Activated T-cell treated with anti-CD3 and anti-CD28 coated beads, Interleukin-2, amount 50 U/mL, for 72 hours (primary cell): ENCODE measurements around the gene PSME3IP1. TPM values are rescaled to one million over a fixed set of nuclear protein-coding genes. Genes with fewer than 3 reads are reported as not detected.

Experiments
- ATAC-seq, 2 donors: fragments of 150-1000 bp; cut with Tn5 transposase; replicated peaks in 1 of 2; 2 replicates each; pipeline ENCODE4 v1.10.0; 2021; ENCODE audit warnings: moderate library complexity in 2 of 2, mild to moderate bottlenecking in 1 of 2
- DNase-seq, 2 donors: peaks; one replicate each; pipeline ENCODE4 v3.0.0; 2021 to 2022; ENCODE audit warnings: mixed read lengths in 1 of 2
- H3K27ac Mint-ChIP-seq: one replicate; pipeline ENCODE4 v1.8.0; 2022; ENCODE audit warnings: mild to moderate bottlenecking, moderate library complexity, mixed read lengths
- H3K27me3 Mint-ChIP-seq: one replicate; pipeline ENCODE4 v1.8.0; 2022; ENCODE audit warnings: low read depth, mixed read lengths
- H3K36me3 Mint-ChIP-seq, 2 donors: one replicate each; pipeline ENCODE4 v1.8.0; 2022; ENCODE audit warnings: mixed read lengths in 2 of 2, mild to moderate bottlenecking in 1 of 2; ENCODE audit not compliant: insufficient read depth in 2 of 2
- H3K4me1 Mint-ChIP-seq: one replicate; pipeline ENCODE4 v1.8.0; 2022; ENCODE audit warnings: low read depth, mixed read lengths
- H3K4me3 Mint-ChIP-seq, 2 donors: one replicate each; pipeline ENCODE4 v1.8.0; 2022; ENCODE audit warnings: mild to moderate bottlenecking in 2 of 2, mixed read lengths in 2 of 2, moderate library complexity in 2 of 2
- H3K9me3 Mint-ChIP-seq, 2 donors: one replicate each; pipeline ENCODE4 v1.8.0; 2022; ENCODE audit warnings: mixed read lengths in 2 of 2
- total RNA-seq, 2 donors: library from RNA; stranded (reverse); gene quantifications; one replicate each; pipeline ENCODE4 v1.2.3, GENCODE V29; 2022

PSME3IP1 gene
- total RNA-seq, 2 donors from 2014 or later, result 120 to 140 TPM

DNA sequence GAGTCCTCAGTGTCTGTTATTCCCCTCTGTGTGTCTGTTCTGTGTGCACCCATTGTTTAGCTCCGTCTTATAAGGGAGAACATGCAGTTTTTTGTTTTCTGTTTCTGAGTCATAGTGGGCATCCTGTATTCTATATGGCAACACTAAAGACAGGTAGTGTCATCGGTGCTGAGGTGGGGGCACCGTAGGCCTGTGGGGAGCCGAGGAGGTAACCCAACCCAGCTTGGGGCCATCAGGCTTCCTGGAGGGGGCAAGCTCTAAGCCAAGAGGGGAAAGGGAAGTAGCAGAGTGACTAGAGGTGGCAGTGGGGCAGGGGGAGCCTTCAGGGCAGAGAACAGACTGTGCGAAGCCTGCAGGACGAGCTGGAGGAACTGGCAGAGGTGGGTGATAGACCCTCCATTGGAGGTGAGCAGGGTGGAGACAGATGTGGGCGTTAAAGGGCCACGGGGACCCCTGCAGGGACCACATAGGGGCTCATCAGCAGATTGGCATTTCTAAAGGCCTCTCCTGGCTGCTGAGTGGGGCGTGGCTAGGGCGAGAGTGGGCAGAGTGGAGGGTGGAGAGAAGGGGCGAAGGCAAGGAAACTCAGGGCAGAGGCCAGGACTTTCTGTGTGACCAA, 57.0 kb downstream of the PSME3IP1 start:
- DNase-seq, result peak; percentile 76 to 78
- peak; percentile 86 to 90 for ATAC-seq
- peaks cover 93% of the 10 kb centered on the region for H3K4me1 Mint-ChIP-seq
- no peaks in the 10 kb centered on the region for H3K27me3 Mint-ChIP-seq
- H3K9me3 Mint-ChIP-seq, result no peaks in the 10 kb centered on the region
- H3K36me3 Mint-ChIP-seq, result no peaks in the 10 kb centered on the region
- H3K4me3 Mint-ChIP-seq, result peak overlapping the region; percentile 72 to 80
- H3K27ac Mint-ChIP-seq, result peak overlapping the region; percentile 85

DNA sequence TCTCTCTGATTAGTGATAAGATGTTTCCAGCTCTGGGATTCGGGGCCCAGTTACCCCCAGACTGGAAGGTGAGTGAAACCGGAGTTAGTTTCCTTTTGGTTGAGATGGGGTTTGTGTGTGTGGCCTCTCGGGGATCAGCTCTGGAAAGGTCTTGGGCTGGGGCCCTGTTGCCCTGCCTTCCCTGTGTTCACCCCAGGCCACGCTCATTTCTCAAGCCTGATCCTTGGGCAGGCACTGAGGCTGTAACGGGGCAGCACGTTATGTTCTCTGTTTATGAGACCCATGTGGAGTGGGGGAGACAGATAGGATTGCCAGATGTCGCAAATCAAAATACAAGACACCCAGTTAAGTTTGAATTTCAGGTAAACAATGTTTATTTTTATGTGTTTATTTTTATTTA, 58.0 kb downstream of the PSME3IP1 start:
- Mint-ChIP-seq H3K27ac (peak overlapping the region; percentile 75), H3K4me3 (peak overlapping the region; percentile 35 to 43), H3K9me3 (no peaks in the 10 kb centered on the region), H3K36me3 (no peaks in the 10 kb centered on the region), H3K27me3 (no peaks in the 10 kb centered on the region), H3K4me1 (peaks cover 95% of the 10 kb centered on the region)
- ATAC-seq, result no peak
- no peak for DNase-seq

DNA sequence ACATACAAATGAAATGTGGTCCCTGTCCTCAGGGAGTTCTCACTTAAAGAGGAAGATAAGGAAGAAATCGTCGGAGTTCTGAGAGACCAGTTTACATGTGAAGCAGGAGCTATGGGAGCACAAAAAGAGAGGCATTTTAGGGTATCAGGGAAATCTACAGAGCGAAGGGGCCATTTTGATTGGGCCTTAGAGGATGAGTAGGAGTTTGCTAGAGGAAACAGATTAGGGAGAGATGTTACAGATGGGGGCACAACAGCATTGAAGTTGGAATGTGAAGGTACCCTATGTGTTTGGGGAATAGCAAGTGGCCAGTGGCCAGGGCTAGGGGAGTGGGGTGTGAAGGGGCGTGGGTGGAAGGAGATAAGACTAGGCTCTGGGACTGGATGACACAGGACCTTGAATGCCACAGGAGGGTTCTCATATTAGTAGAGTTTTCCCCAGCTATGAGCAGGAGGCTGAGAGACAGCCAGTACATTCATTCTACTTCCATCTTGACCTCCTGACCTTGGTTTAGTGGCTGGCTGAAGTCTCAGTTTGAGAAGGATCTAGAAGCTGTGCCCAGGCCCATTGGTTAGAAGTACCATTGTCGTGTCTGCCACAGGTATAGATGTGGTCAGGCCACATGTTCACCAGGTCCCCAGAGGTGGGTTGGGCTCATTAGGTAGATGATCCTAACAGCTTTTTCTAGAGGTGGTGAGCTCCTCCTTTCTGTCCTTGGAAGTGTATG, 58.6 kb downstream of the PSME3IP1 start:
- no peaks in the 10 kb centered on the region for H3K9me3 Mint-ChIP-seq
- no peaks in the 10 kb centered on the region for H3K27me3 Mint-ChIP-seq
- peak; percentile 42 for DNase-seq
- peak; percentile 39 to 51 for ATAC-seq
- H3K36me3 Mint-ChIP-seq, result no peaks in the 10 kb centered on the region
- peaks cover 89% of the 10 kb centered on the region for H3K4me1 Mint-ChIP-seq
- peak overlapping the region; percentile 75 for H3K27ac Mint-ChIP-seq
- peak overlapping the region; percentile 35 to 43 for H3K4me3 Mint-ChIP-seq

DNA sequence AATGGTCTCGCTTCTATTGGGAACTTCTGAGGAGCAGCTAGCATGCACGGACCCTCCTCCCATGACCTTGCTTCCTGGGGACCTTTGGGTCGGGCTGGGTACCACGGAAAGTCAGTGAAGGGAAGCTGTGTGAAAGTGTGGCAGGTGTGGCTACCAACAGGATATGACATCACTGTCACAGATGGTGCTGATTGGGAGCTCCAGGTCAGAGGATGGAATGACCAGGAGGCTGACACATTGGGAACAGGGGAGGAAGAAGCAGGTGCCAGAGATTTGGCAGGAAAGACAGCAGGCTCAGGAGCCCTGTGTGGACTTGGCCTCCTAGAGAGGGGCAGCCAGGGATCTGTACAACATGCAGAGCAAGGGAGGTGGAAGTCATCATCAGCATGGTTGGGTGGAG, 59.4 kb downstream of the PSME3IP1 start:
- no peak for DNase-seq
- H3K27ac Mint-ChIP-seq, result peak overlapping the region; percentile 20
- H3K9me3 Mint-ChIP-seq, result no peaks in the 10 kb centered on the region

DNA sequence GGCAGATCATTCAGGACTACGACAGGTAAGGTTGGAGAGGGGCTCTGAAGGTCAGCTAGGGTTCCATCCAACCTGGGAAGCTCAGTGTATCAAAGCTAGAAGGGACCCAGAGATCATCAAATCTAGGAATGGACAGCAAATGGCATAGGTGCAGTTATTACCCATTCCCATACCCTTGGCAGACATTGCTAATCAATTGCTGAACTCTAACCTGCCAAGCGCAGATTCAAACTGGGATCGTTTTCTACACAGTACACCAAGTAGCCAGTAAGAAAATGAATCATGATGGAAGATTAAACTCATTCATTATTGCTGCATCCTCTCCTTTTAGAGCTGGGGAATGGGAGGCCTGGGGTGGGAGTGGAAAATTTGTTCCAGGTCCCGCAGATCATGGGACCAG, 59.9 kb downstream of the PSME3IP1 start:
- Mint-ChIP-seq H3K9me3 (no peaks in the 10 kb centered on the region), H3K4me1 (peaks cover 77% of the 10 kb centered on the region), H3K27ac (no peak overlapping the region), H3K36me3 (no peaks in the 10 kb centered on the region), H3K27me3 (no peaks in the 10 kb centered on the region), H3K4me3 (no peak overlapping the region)
- ATAC-seq, result no peak
- DNase-seq, result no peak

More for the DNA sequence above, 59.4 kb downstream of the PSME3IP1 start:
- ATAC-seq, result no peak
- peak overlapping the region; percentile 10 to 16 for H3K4me3 Mint-ChIP-seq
- H3K27me3 Mint-ChIP-seq, result no peaks in the 10 kb centered on the region
- no peaks in the 10 kb centered on the region for H3K36me3 Mint-ChIP-seq
- peaks cover 82% of the 10 kb centered on the region for H3K4me1 Mint-ChIP-seq

DNA sequence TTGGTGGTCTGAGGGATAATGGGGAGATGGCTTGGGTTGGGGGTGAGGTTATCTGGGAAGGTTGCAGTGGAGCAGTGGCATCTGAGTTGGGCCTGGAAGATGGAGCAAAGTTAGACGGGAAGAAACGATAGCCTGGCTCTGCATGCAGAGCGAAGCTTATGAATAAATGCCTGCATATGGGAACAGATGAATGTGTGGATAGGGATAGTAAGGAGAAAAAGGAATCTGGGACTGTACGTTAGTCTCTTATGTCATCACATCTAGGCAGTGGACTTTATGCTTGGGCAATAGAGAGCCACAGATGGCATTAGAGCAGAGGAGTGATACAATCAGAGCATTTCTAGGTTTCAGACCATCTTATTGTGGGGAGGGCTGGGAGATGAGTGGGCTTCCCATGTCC, 60.5 kb downstream of the PSME3IP1 start:
- ATAC-seq, result no peak
- H3K36me3 Mint-ChIP-seq, result no peaks in the 10 kb centered on the region

DNA sequence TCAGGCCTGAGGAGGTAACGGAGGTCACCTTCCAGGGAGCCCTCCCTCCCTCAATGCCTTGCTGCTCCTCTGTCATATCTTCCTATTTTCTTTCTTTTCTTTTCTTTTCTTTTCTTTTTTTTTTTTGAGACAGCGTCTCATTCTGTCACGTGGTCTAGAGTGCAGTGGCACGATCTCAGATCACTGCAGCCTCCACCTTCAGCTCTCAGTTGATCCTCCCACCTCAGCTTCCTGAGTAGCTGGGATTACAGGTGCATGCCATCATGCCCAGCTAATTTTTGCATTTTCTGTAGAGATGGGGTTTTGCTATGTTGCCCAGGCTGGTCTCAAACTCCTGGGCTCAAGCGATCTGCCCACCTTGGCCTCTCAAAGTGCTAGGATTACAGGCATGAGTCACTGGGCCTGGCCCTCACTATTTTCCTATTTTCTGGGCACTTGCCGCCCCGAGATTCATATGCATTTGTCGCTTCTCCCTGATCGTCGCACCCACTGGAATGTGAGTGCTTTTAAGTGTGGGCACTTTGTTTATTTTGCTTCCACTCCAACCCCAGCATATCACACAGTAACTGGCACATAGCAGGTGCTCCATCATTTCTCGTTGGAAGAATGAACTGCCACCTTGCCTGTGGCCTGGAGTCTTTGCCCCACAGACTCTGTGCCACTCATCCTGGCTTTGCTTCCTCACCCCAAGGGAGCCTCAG, 61.7 kb downstream of the PSME3IP1 start:
- H3K27ac Mint-ChIP-seq, result peak overlapping the region; percentile 95
- ATAC-seq, result no peak
- H3K9me3 Mint-ChIP-seq, result no peaks in the 10 kb centered on the region
- no peak for DNase-seq
- H3K4me3 Mint-ChIP-seq, result peak overlapping the region; percentile 1 to 16
- H3K4me1 Mint-ChIP-seq, result peaks cover 59% of the 10 kb centered on the region
- H3K36me3 Mint-ChIP-seq, result no peaks in the 10 kb centered on the region
- no peaks in the 10 kb centered on the region for H3K27me3 Mint-ChIP-seq

More for the DNA sequence above, 60.5 kb downstream of the PSME3IP1 start:
- Mint-ChIP-seq H3K9me3 (no peaks in the 10 kb centered on the region), H3K4me1 (peaks cover 71% of the 10 kb centered on the region), H3K27me3 (no peaks in the 10 kb centered on the region), H3K27ac (no peak overlapping the region), H3K4me3 (no peak overlapping the region)
- no peak for DNase-seq

DNA sequence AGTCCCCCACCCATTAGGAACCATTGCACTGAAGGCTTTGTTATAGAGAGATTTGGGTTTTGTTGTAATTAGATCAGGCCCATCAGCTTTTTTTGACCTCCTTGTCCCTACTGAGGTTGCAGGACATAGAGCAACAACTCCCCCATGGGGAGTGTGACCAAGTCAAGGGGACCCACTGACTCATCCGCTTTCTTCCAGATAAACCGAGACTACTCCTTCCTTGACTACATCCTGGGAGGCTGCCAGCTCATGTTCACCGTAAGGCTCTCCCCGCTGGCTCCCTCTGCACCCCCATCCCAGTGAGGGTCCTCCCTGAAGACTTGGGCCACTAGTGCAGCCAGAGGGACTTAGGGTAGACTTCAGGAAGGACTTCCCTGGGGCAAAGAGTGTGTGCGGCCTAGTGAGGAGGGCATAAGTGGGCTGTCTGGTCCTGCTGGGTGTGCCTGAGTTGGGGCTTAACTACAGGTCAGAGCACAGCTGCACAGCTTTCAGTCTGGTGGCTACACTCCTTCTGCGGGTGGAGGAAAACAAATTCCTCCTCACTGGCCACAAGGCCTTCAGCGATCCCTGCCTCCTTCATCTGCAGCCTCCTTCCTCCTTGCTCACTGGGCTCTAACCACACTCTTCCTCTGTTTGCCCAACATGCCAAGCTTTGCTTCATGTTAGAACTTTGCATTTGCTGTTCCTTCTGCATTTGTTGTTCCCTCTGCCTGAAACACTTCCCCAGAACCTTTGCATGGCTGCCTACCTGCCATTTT, 62.4 kb downstream of the PSME3IP1 start:
- Mint-ChIP-seq H3K27me3 (no peaks in the 10 kb centered on the region), H3K36me3 (no peaks in the 10 kb centered on the region), H3K4me1 (peaks cover 51% of the 10 kb centered on the region), H3K27ac (peak overlapping the region; percentile 21), H3K9me3 (no peaks in the 10 kb centered on the region), H3K4me3 (peak overlapping the region in 1 of 2 donors; percentile 1)
- ATAC-seq (no peak), DNase-seq (no peak)

DNA sequence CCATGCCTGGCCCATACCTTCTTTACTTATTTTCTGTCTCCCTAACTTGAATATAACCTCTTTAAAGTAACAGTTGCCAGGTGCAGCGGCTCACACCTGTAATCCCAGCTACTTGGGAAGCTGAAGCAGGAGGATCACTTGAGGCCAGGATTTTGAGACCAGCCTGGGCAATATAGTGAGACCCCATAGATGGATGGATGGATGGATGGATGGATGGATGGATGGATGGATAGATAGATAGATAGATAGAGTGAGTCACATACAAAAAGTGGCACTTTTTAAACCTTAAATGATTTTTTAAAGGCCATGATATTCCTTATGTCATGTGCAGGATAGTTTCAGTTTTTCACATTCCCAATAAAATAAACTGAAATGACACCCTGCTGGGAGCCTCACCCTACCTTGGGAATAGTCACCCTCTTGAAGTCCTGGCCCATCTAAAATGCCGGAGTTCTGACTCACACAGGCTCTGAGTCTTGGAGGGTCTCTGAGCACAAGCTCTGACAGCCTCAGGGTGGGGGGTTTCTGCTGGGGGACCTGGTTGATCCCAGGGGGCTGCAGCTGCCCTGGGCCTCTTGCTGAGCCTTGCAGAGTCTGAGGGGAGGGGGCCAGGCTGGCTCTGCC, 67.3 kb downstream of the PSME3IP1 start:
- Mint-ChIP-seq H3K27ac (no peak overlapping the region), H3K27me3 (no peaks in the 10 kb centered on the region), H3K4me3 (no peak overlapping the region), H3K9me3 (no peaks in the 10 kb centered on the region), H3K4me1 (peaks cover 8% of the 10 kb centered on the region), H3K36me3 (no peaks in the 10 kb centered on the region)
- no peak for DNase-seq
- no peak for ATAC-seq

DNA sequence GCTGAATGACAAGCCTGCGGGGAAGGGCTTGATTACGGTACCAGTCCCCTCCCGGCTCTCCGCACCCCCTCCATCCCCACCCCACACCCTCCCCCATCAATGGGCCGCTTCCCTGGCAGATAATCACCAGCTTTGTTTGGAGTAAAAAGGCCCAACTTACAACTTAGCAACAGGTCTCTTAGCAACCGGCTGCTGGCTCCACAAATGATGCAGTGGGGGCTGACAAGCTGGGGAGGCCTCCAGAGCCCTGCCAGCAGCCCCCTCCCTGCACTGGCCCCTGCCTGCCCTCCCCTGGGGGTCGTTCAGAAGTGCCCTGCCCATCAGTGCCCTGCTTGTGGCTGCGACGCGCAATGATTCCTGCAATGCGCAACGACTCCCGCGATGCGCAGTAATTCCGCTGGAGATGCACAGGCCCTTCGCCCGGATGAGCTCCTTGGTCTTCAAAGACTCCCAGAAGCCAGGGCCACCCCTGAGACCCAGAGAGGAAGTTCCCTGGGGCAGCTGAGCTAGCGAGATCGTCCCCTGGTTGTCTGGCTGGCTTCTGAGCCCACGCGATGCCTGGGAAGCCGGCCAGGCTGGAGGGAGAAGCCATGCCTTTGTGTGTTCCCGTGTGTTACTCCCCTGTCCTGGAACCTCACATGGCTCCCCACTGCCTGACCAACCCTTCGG, 70.2 kb downstream of the PSME3IP1 start:
- ATAC-seq, result no peak
- no peaks in the 10 kb centered on the region for H3K9me3 Mint-ChIP-seq
- H3K27me3 Mint-ChIP-seq, result no peaks in the 10 kb centered on the region
- H3K4me1 Mint-ChIP-seq, result no peaks in the 10 kb centered on the region
- H3K36me3 Mint-ChIP-seq, result no peaks in the 10 kb centered on the region
- no peak overlapping the region for H3K27ac Mint-ChIP-seq
- H3K4me3 Mint-ChIP-seq, result no peak overlapping the region
- no peak for DNase-seq

DNA sequence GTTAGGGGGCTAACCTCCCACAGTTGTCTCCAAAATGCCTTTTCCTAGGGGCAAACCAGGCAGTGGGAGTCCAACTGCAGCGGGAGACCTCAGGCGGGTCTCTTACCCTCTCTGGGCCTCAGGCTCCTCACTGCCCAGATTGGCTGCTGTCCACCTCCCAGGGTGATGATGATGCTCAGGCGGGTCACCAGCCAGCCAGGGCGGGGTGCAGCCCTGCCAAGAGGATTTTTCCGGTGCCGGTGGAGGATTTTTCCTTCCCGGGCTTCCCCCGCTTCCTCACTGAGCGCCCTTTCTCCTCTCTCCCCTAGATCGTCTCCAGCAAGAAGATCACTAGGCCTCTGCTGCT, 70.7 kb downstream of the PSME3IP1 start:
- DNase-seq (no peak), ATAC-seq (no peak)
- Mint-ChIP-seq H3K4me3 (no peak overlapping the region), H3K27ac (no peak overlapping the region), H3K27me3 (no peaks in the 10 kb centered on the region), H3K36me3 (no peaks in the 10 kb centered on the region), H3K9me3 (no peaks in the 10 kb centered on the region), H3K4me1 (no peaks in the 10 kb centered on the region)

DNA sequence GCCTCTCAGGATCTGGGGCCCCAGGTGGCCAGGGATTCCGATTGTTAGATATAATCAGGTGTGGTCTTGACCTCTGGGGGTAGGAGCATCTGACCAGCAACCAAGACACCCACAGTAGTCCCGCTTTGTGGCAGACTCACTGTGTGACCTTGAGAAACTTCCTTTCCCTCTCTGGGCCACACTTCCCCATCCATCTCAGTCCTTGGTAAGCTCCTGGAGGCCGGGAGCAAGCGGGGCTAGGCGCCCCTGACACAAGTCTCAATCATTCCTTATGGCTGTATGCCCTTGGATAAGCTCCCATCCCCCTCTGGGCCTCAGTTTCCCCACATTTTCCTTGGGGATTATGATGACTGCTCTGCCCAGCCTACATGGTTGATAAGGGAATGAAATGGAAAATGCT, 72.2 kb downstream of the PSME3IP1 start:
- Mint-ChIP-seq H3K36me3 (no peaks in the 10 kb centered on the region), H3K4me3 (no peak overlapping the region), H3K27ac (no peak overlapping the region), H3K9me3 (no peaks in the 10 kb centered on the region), H3K4me1 (no peaks in the 10 kb centered on the region), H3K27me3 (no peaks in the 10 kb centered on the region)
- no peak for ATAC-seq
- DNase-seq, result no peak
